Fibroblast of the conjunctiva (primary cell): ENCODE results near the gene ZBTB34.

Experiments used
- DNase-seq: peaks from one replicate; pipeline ENCODE4 v3.0.0-alpha.2; 2010; ENCODE audit warnings: low read depth

The ZBTB34 gene

DNA sequence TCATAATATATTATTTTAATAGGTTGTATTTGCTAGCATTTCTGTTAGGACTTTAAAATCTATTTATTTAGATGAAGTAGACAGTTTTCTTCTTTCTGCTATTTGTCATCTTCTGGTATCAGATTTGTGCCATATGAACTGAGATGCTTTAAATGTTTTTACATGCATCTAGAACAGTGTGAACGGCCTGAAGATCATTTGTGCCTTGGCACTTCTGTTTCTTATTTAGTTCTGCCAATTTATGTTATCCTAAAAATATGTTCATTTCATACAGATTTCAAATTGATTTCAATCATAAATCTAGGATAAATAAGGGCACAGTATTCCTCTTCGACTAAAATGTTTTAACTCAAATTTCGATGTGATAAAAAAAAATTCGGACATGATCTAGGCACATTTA is 16.1 kb downstream of the ZBTB34 start:
- DNase-seq: no peak

DNA sequence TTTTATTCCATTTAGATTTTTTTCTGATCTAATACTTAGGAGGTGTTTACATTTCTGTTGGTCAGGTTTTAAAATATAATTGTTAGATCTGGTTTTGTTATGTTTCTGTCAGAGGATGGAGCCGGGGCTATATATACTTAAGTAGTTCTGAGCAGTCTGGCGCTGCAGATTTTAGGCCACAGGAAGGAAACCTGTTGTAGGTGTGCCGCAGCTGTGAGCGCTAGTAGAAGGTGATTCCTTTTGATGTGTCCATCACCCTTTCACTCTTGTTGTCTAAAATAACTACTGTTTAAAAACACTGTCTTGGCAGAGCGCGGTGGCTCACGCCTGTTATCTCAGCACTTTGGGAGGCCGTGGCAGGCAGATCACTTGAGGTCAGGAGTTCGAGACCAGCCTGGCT is 17.0 kb downstream of the ZBTB34 start:
- no peak for DNase-seq

DNA sequence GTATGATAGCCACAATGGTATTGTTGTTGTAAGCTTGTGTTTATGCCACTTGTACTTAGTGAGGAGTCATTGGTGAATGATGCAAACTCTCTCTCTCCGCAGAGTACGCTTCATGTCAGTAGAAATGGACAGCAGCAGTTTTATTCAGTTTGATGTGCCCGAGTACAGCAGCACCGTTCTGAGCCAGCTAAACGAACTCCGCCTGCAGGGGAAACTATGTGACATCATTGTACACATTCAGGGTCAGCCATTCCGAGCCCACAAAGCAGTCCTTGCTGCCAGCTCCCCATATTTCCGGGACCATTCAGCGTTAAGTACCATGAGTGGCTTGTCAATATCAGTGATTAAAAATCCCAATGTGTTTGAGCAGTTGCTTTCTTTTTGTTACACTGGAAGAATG is 18.8 kb downstream of the ZBTB34 start:
- DNase-seq: no peak

DNA sequence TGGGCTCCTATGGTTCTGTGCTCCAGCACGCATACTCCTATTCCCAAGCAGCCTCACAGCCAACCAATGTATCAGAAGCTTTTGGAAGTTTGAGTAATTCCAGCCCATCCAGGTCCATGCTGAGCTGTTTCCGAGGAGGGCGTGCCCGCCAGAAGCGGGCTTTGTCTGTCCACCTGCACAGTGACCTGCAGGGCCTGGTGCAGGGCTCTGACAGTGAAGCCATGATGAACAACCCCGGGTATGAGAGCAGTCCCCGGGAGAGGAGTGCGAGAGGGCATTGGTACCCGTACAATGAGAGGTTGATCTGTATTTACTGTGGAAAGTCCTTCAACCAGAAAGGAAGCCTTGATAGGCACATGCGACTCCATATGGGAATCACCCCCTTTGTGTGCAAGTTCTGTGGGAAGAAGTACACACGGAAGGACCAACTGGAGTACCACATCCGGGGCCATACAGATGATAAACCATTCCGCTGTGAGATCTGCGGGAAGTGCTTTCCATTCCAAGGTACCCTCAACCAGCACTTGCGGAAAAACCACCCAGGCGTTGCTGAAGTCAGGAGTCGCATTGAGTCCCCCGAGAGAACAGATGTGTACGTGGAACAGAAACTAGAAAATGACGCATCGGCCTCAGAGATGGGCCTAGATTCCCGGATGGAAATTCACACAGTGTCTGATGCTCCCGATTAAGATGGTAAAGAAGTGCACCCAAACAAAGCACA is 19.9 kb downstream of the ZBTB34 start:
- DNase-seq: no peak

DNA sequence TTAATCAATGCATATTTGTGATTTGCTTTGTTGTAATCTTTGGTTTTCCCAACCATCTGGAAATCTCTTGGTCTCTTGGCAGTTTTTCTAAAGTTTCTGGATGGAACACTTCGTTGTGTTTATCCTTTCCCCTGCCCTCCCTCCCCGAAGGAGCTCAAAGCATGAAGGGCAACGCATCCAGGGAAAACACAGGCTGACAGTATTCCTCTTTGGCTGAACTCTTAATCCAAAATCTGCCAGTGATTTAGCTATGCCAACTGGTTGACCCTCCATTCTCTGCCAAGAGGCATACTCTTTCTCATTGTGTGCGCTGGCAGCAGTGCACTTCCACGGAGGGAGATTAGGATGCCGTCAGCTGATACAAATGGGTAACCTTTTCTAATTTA is 20.5 kb downstream of the ZBTB34 start:
- DNase-seq: no peak

DNA sequence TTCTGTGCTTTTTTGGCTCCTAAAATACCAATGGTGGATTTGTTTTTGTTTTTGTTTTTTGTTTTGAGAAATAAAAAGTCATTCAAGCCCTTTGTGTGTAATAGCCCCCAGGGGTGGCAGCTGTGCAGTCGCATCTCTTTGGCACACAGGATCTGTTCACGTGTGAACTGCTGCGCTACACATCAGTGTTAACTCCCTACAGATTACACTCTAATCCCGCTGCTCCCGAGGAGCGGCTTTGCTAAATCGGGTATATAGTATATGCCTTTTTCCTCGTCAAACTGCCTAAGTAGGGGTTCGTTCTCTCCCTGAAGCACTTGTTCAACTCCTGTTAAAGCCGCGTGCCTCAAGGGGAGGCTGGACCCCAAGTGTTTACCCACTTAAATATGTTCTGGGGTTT is 22.3 kb downstream of the ZBTB34 start:
- no peak for DNase-seq

DNA sequence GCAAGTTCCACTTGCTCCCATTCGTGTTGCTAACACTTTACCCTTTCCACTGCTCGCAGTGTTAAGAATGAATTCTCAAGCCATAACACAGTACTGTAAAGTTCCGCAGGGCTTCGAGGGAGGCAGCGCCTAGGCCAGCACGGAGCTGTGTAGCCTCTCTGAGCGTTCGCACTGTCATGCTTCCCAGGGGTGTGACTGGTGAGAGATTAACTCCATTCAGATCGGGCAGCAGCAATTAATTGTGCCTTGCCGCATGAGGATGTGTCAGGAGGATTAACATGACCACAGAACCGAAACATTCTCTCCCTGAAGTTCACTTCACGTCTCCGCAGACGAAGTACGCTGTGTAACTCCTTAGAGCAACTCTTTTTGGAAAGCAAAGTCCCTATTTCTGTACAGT is 23.2 kb downstream of the ZBTB34 start:
- DNase-seq: no peak

DNA sequence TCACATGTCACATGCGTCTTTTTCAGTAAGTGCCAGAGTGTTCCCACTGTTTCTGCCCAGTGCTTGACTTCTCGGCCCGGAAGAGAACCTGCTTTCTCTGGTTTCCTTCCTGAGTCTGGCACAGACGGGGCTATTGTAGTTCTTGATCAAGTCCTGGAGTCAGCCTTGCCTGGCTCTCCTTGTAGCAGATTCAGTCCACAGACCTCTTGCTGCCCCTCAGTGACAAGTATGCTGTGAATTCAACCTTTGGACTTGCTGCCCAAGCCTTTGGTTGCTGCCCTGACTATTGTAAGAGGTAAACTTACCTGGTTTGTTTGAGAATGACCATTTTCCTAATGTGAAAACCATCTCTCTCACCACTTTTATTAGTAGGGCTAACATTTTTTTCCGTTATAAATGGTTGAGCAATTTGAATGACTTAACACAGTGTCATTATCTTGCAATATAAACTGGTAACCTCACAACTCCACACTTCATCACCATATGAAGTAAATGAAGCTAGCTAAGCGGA is 24.7 kb downstream of the ZBTB34 start:
- no peak for DNase-seq

DNA sequence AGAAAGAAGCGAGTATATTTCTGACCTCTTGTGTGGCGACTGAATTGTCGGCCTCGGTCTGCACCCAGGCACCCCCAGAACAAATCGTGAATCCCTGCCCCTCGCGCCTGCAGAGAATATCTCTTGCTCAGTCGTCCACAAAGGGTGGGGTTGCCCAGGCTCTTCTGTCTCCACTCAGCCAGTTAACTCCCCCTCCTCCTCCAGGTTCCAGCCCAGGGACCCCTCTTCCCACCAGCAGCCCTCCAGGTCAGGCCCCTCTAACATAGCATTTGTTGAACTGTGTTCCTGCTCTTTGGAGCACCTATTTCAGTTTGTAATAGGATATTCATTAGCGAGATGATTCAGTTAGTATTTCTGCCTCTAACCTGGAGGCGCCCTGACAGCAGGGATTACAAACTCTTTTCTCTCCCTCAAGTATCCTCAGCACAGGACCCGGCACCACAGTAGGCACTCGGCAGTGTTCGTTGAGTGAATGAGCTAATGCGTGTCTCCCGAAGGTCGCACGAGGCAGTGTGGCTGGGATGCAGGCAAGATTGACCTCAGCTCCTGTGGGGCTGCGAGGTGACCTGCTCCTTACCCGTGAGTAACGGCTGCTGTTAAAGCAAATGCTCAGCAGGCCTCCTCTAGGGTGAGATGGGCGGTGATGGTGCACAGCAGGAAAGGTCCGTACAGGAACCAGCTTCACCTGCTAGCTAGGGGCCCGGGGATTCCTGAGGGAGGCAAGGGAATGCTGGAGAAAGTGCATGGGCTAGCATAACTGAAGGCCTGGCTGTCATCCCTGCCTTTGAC is 25.8 kb downstream of the ZBTB34 start:
- no peak for DNase-seq

DNA sequence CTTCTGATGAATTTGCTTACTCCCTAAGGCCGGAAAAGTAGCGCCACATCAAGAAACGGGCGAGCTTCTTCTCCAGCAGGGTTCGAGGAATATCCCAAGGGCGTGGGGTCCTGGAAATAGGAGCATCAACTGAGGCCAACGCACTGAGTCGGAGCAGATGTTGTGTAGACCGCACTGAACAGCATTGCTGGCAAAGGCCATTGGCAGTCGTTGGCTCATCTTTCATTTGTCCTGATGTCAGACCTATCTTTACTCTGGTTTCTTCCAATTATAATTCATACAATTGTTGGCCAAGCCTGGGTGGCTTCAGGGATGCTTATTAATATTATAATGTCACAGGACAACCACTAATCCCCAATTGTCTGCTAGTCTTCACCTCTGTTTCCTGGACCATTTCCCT is 26.5 kb downstream of the ZBTB34 start:
- DNase-seq: no peak

DNA sequence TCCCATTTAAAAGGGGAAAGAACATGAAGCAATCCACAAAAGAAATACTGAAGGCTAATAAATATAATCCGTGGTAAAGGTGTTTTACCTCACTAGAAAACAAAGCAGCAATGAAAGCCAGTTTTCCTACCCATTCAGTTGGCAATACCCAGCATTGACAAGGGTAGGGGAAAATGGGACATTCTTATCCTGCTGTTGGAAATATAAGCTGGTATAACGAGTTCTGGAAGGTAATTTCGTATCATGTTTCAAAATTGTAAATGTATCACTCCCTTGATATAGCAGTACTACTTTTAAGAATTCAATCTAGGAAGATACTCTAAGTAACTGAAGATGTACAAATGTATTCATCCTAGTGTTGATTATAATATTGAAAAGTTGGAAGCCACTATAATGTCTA is 31.2 kb downstream of the ZBTB34 start:
- no peak for DNase-seq

DNA sequence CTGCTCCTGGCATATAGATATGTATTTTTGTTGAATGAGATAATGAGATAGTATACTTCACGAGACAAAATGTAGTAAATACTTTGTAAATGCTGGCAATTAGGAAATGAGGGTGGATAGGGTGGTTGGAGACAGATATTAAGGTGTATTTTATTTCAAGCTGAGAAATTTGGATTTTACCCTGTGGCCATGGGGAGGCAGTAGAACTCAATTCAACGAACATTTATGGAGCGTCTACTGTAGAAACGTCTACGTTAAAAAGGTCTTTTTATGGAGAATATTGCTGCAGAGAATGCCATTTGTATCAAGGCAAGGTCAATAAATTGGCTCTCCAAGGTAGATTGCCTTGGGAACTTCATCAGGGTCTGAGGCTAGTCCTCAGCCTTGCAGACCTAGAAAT is 32.6 kb downstream of the ZBTB34 start:
- DNase-seq: no peak

DNA sequence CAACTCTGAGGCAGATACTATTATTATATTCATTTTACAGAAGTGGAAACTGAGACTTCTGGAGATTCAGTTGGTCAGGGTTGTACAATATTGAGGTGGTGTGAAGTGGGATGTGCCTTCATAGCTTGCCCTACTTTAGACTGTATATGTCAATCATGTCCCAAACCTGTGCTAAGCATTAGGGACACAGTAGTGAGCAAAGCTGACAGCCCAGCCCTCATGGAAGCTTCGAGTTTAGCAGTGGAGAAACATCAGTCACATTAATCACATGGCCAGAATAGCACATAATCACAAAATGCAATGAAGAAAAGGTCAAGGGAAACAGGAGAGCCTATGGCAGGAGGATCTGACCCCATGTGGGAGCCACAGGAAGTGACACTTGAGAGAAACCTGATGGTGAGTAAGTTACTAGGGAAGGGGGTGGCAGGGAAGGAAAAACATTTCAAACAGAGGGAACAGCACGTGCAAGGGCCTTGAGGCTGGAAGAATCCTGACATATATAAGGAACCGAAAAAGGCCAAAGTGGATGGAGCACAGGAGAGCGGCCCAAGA is 33.7 kb downstream of the ZBTB34 start:
- DNase-seq: no peak

DNA sequence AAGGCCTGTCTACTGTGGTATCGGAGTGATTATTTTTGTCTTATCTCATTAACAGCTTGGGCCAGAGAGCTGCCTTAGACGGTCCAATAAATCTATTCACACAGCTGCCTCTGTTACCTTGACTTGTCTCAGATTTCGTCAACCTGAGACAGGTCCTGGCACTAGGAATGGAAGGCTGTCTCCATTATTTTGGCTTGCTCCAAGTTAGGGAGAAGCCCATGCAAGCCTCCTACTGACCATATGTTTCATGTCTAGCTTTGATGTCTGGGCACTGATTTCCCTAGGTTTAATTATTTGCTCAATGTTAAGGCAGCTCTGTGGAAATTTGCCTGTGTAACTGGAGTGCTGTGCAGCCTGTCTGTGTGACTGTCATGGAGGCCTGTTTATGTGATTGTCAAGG is 41.8 kb downstream of the ZBTB34 start:
- no peak for DNase-seq

DNA sequence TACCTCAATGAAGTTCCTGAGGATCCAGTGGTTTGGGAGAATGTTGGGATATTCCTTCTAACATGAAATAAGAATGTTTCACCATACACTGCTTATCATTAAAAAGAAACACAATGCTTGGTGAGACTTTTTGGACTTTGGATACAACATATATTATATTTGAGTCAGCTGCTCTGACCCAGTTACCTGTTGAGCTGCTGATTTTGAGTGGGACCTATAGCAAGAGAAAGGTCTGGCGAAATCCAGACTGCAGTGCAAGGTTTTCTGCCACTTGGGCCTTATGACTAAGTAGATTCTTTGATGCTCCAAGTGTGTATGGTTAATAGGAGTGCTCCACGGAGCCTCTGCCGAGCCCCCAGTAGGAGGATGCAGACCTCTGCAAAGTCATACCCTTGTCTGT is 44.1 kb downstream of the ZBTB34 start:
- DNase-seq: no peak

DNA sequence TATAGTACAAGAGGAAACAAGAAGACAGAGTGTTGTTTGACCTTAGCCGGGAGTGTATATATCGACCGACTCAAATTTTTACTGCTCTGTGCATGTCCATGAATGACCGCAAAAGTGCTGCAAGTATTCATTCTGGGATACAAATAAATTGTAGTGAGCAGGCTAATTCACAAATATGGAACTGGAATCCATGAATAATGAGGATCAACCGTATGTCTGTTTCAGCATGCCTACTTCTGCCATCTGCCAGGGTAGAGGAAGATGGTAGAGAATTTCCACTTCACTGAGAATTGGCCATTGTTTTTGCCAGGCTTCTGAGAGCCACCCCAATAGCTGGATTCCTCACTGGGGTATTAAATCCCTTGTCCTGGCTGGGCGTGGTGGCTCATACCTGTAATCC is 45.7 kb downstream of the ZBTB34 start:
- DNase-seq: no peak

DNA sequence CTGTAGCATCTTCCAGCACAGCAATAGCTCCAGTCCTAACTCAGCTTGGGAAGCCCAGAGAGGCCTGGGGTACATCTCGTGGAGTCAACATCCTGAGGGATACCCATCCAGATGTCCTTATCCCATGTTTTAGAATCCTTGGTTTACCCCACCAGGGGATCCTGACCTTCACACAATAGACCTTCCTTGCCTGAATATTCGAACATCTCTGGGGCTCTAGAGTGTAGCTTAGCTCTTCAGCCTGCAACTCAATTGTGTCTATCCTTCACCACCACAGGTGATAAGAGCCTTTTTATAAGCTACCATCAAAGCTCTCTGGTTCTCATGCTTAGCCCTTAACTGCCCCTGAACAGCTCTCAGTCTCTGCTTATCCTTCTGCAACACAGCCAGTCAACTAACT is 46.6 kb downstream of the ZBTB34 start:
- no peak for DNase-seq

DNA sequence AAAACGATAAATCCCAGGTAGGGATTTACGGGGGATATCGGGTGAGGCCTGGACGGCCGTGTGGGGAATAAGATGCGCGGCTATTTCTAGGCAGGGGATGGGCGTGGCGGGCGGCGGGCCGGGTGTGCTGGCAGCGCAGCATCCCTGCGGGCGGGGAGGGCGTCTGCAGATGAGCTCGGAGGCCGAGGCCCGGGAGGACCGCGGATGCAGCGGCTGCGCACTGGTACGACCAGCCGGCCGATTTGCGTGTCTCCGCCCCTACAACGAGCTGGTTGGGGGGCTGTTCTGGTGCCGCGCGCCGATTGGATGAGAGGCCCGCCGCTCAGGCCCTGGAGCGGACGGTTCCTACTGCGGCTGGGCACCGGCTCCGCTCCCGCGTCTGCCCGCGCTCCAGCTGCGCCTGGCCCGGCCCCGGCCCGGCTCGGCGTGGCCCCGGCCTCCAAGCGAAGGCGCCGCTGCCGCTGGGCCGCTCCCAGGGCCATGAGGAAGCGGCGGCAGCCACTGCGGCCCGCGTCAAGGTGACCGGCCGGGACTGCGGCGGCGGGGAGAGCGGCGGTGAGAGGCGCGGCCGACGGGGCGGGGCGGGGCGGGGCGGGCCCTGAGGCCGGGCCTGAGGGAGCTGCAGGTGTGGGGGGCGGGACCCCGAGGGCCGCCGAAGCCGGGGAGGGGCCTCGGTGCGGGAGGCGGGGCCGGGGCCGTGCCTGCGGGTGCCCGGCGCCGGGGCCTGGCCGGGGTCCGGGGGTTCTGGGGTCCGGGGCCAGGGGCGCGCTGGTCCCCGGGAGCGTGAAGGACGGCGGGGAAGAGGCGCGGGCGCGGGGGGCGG is 54.2 kb downstream of the ZBTB34 start, which contains the start of gene RALGPS1:
Gene RALGPS1 (plus strand): TSS at position 325 of the 823 bp plus-strand sequence. CDS start 47,508 bp downstream, outside the sequence.
- peak; percentile 92 for DNase-seq

DNA sequence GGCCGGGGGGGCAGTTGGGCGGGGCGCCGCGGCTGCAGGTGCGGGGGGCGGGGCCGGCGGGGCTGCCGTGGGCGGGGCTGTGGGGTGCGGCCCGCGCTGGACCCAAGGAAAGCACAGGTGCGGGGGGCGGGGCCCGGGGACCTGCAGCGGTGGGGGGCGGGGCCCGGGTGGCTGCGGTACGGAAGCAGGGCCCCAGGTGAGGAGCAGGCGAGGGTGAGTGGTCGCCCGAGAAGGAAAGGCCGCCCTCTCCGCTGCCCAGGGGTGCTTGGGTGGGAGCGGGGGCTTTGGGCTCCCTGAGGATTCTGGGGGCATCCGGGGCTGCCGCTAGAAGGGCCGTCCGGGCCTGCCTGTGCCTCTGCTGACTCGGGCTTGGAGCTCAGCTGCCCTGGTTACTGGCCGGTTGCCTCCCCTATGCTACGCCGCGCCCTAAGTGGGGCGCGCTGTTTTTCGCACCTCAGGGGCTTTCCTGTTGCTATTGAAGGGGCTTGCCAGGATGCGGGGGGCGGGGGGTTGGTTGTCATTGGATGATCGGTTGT is 54.9 kb downstream of the ZBTB34 start:
- no peak for DNase-seq

DNA sequence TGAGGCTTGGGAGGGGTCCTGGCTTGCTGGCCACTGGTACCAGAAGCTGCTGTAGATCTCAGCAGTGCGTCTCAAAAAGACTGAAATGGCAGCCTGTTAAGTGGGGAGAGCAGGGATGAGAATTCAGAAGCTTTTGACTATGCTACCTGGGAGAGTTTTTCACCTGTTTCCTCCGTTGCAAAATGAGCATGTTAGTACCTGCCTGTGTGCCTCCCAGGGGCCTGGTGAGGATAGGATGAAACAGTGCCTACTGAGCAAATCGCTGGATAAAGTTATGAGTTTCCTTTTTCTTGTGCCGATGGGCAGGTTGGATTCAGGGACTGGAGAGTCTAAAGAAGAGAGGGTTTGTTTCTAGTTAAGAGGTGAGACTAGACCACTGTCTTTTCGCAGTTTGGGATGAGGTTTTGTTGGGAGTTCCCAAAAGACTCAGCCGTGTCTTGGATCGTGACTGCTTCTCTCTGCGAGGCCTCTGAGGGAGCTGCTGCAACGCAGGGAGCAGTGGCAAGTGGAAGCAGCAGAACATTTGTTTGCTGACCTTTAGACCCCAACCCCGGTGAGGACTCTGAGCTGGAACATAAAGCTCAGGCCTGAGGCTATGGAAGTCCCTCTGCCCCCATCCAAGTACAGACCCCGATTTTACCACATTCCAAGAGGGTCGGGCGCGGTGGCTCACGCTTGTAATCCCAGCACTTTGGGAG is 55.6 kb downstream of the ZBTB34 start:
- no peak for DNase-seq

DNA sequence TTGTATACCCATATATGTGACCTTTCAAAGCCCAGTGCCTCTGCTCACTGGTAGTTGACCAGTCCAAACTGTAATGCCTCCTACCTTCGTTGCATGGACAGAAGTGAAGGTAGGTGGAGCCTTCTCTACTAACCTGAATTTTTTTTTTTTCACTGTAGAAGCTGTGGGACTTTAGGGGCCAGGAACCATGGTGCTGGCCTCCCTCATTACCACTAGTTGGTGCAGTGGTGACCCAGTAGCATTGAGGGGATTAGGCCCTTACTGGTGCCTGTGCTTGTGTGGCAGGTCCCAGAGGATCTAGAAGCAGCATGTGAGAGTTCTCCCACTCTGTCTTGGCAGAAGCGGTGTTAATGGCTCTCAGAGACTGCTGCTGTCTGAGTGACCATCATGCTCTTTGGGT is 56.5 kb downstream of the ZBTB34 start:
- no peak for DNase-seq
